K562 (cell line): ENCODE data around the gene OXT. TPM values are rescaled to one million over a fixed set of nuclear protein-coding genes. Genes with fewer than 3 reads are reported as not detected.
A peak's percentile ranks its signal among the peaks of the same experiment; 100 is the strongest.

ENCODE experiments used
- ATAC-seq: fragments of 200-7000 bp; cut with Tn5 transposase; 3 replicates; pipeline ENCODE4 v1.9.1; 2020; ENCODE audit warnings: moderate library complexity
- BruUV-seq: library from RNA; stranded (reverse); fragments of 400-500 nt; replicated peaks from 2 replicates; lab custom pipeline; 2021; lab: Mats Ljungman, UMichigan
- CTCF ChIA-PET: fragments of 300-600 bp; formaldehyde crosslinking; extraction: SDS; loops from one replicate; lab custom pipeline; 2021; ENCODE audit warnings: low intra/inter-chr PET ratio; lab: Yijun Ruan, JAX
- POLR2A ChIA-PET: fragments of 300-600, 350-650 bp; sonication (Branson Sonifier 250); formaldehyde crosslinking; extraction: SDS; loops from one replicate; lab custom pipeline; 2021; ENCODE audit warnings: antibody characterized with exemption, inconsistent platforms; lab: Yijun Ruan, JAX
- DNase-seq, 4 experiments: peaks; one replicate each; pipeline versions ENCODE4 v3.0.0 to v3.0.0-alpha.2; 2011 to 2018; ENCODE audit warnings: low spot score in 3 of 4, mixed read lengths in 3 of 4; ENCODE audit errors: extremely low read depth in 1 of 4
- FAIRE-seq: peaks from 2 replicates; lab custom pipeline; 2011; peaks lifted over from hg19 to GRCh38; lab: Jason Lieb, UNC
- H2AFZ ChIP-seq: 2 replicates; pipeline ENCODE4 v1.6.0; 2011; ENCODE audit warnings: low read depth, low read length, control low read depth, inconsistent platforms
- H3K27ac ChIP-seq: fragments of 200-600 bp; 3 replicates; pipeline ENCODE4 v1.8.0; 2011; ENCODE audit warnings: low read depth, mild to moderate bottlenecking, control low read depth, inconsistent platforms, low read length, moderate library complexity, mixed read lengths; ENCODE audit errors: extremely low read depth
- H3K27me3 ChIP-seq, 2 experiments: fragments of 300-600 bp in 1 of 2; 2 replicates in 1 of 2; 3 replicates in 1 of 2; pipeline versions ENCODE4 v1.6.0 to v1.8.0; 2011; ENCODE audit warnings: inconsistent platforms in 2 of 2, low read length in 2 of 2, mild to moderate bottlenecking in 1 of 2, mixed read lengths in 1 of 2, moderate library complexity in 1 of 2; ENCODE audit not compliant: control insufficient read depth in 2 of 2, insufficient read depth in 2 of 2
- H3K36me3 ChIP-seq: fragments of 300-600 bp; 3 replicates; pipeline ENCODE4 v1.8.0; 2011; ENCODE audit warnings: mild to moderate bottlenecking, low read length, inconsistent platforms; ENCODE audit not compliant: control insufficient read depth, insufficient read depth
- H3K4me1 ChIP-seq, 2 experiments: fragments of 200-600 bp in 1 of 2; replicated peaks in 1 of 2; 2 replicates in 1 of 2; 3 replicates in 1 of 2; pipeline versions ENCODE4 v1.5.1 to v1.8.0; 2011; ENCODE audit warnings: inconsistent platforms in 2 of 2, low read length in 2 of 2, mild to moderate bottlenecking in 1 of 2, mixed read lengths in 1 of 2, moderate library complexity in 1 of 2; ENCODE audit not compliant: control insufficient read depth in 2 of 2, insufficient read depth in 2 of 2
- H3K4me2 ChIP-seq: 2 replicates; pipeline ENCODE4 v1.6.1; 2011; ENCODE audit warnings: low read length, control low read depth, inconsistent platforms, mixed read lengths; ENCODE audit not compliant: insufficient read depth
- H3K4me3 ChIP-seq: fragments of 200-600 bp; sonication (generic), shearing (Covaris generic); 2 replicates; pipeline ENCODE4 v1.5.1; 2016; ENCODE audit warnings: control low read depth, inconsistent platforms
- H3K79me2 ChIP-seq: fragments of 200-600 bp; 3 replicates; pipeline ENCODE4 v1.8.0; 2011; ENCODE audit warnings: low read length, inconsistent platforms; ENCODE audit not compliant: control insufficient read depth, insufficient read depth
- H3K9ac ChIP-seq, 2 experiments: 2 replicates each; pipeline versions ENCODE4 v1.6.0 to v1.6.1; 2011; ENCODE audit warnings: low read depth in 2 of 2, low read length in 2 of 2, control low read depth in 1 of 2, inconsistent platforms in 1 of 2, mild to moderate bottlenecking in 1 of 2, mixed read lengths in 1 of 2; ENCODE audit not compliant: insufficient read depth in 1 of 2
- H3K9me1 ChIP-seq: one replicate; pipeline ENCODE4 v1.6.0; 2011; ENCODE audit warnings: inconsistent platforms, mild to moderate bottlenecking, low read length, moderate library complexity; ENCODE audit not compliant: control insufficient read depth, insufficient read depth
- H3K9me3 ChIP-seq: replicated peaks from 2 replicates; pipeline ENCODE4 v1.5.1; 2011; ENCODE audit warnings: low read depth, low read length, inconsistent platforms; ENCODE audit not compliant: control insufficient read depth, insufficient read depth
- H4K20me1 ChIP-seq: replicated peaks from 2 replicates; pipeline ENCODE4 v1.6.1; 2011; ENCODE audit warnings: low read length, inconsistent platforms, mixed read lengths; ENCODE audit not compliant: control insufficient read depth, insufficient read depth
- BCOR ChIP-seq: fragments of 450-650 bp; IDR thresholded peaks from 2 replicates; pipeline ENCODE4 v1.6.1; 2016
- CCAR2 ChIP-seq: fragments of 200-400 bp; formaldehyde crosslinking; IDR thresholded peaks from 2 replicates; pipeline ENCODE4 v1.6.1; 2017; ENCODE audit warnings: mild to moderate bottlenecking, low read depth, low read length
- CHD1 ChIP-seq: fragments of 200-600 bp; sonication (generic); IDR thresholded peaks from one replicate; pipeline ENCODE4 v1.6.1; 2012; ENCODE audit warnings: mild to moderate bottlenecking, moderate library complexity, low read length, inconsistent platforms
- CXXC5 ChIP-seq: fragments of 250-450 bp; sonication (Bioruptor Pico); IDR thresholded peaks from 2 replicates; pipeline ENCODE4 v1.8.0; 2022; ENCODE audit warnings: inconsistent platforms, mild to moderate bottlenecking, moderate library complexity
- DPF2 ChIP-seq: fragments of 450-650 bp; IDR thresholded peaks from 2 replicates; pipeline ENCODE4 v1.6.1; 2016
- EGR1 ChIP-seq: fragments of 450-650 bp; conservative IDR thresholded peaks from 2 replicates; pipeline ENCODE4 v1.6.1; 2017; ENCODE audit warnings: mild to moderate bottlenecking
- GABPB1 ChIP-seq: sonication (generic); formaldehyde crosslinking; IDR thresholded peaks from 2 replicates; pipeline ENCODE4 v1.8.0; 2022; ENCODE audit warnings: mild to moderate bottlenecking, missing genetic modification reagents
- HDAC2 ChIP-seq: fragments of 450-650 bp; IDR thresholded peaks from 2 replicates; pipeline ENCODE4 v1.6.1; 2016; ENCODE audit warnings: mild to moderate bottlenecking
- HEY1 ChIP-seq: fragments of 250-450 bp; sonication (Bioruptor Pico); IDR thresholded peaks from 2 replicates; pipeline ENCODE4 v1.5.0; 2020; ENCODE audit warnings: mild to moderate bottlenecking, moderate library complexity, borderline replicate concordance
- RBFOX2 ChIP-seq: fragments of 200-400 bp; formaldehyde crosslinking; IDR thresholded peaks from 2 replicates; pipeline ENCODE4 v1.6.1; 2017; ENCODE audit warnings: low read depth, mild to moderate bottlenecking, low read length, moderate library complexity
- SAFB2 ChIP-seq: fragments of 200-400 bp; formaldehyde crosslinking; IDR thresholded peaks from 2 replicates; pipeline ENCODE4 v1.6.1; 2018; ENCODE audit warnings: borderline replicate concordance, low read length, low read depth, moderate library complexity; ENCODE audit not compliant: severe bottlenecking
- SMARCE1 ChIP-seq: fragments of 450-650 bp; IDR thresholded peaks from 2 replicates; pipeline ENCODE4 v1.7.1; 2016; ENCODE audit warnings: mild to moderate bottlenecking
- SP2 ChIP-seq: IDR thresholded peaks from 2 replicates; pipeline ENCODE4 v1.6.1; 2011; ENCODE audit warnings: mild to moderate bottlenecking, low read depth, low read length, moderate library complexity; ENCODE audit not compliant: poor library complexity, severe bottlenecking; ENCODE audit errors: extremely low read depth
- TOE1 ChIP-seq, 2 experiments: fragments of 450-650 bp in 1 of 2; sonication (generic) in 1 of 2; formaldehyde crosslinking in 1 of 2; IDR thresholded peaks; 2 replicates each; pipeline versions ENCODE4 v1.7.1 to v1.8.0; 2016 to 2022; ENCODE audit warnings: borderline replicate concordance in 2 of 2, mild to moderate bottlenecking in 2 of 2, antibody characterized with exemption in 1 of 2, inconsistent platforms in 1 of 2, low read depth in 1 of 2, missing genetic modification reagents in 1 of 2, moderate library complexity in 1 of 2
- ZFX ChIP-seq: sonication (generic); formaldehyde crosslinking; IDR thresholded peaks from 2 replicates; pipeline ENCODE4 v1.8.0; 2022; ENCODE audit warnings: mild to moderate bottlenecking, missing genetic modification reagents, moderate library complexity
- ZNF699 ChIP-seq: fragments of 250-450 bp; sonication (Bioruptor Pico); IDR thresholded peaks from 2 replicates; pipeline ENCODE4 v1.8.0; 2021; ENCODE audit warnings: mild to moderate bottlenecking, moderate library complexity; ENCODE audit not compliant: insufficient replicate concordance
- ZSCAN29 ChIP-seq: fragments of 450-650 bp; IDR thresholded peaks from 2 replicates; pipeline ENCODE4 v1.6.1; 2017
- WGBS: fragments of 100-300 bp; shearing (Covaris generic); methylation state at CpG from one replicate; pipeline ENCODE4 v1.1.6; 2016; ENCODE audit warnings: low coverage, mixed read lengths; ENCODE audit not compliant: insufficient coverage; ENCODE audit errors: missing lambda C conversion rate; 5-methylcytosine and 5-hydroxymethylcytosine counted together
- in situ Hi-C: fragments of 300-500 bp; cut with MboI; formaldehyde crosslinking; loops from 4 replicates; pipeline ENCODE4 v1.15.0; 2018; ENCODE audit warnings: inconsistent platforms, mixed read lengths
- intact Hi-C: fragments of 100-400 bp; cut with micrococcal nuclease; formaldehyde crosslinking; loops from 2 replicates; pipeline ENCODE4 v1.14.2; 2022
- polyA plus RNA-seq, 8 experiments: library from polyadenylated mRNA; depleted of rRNA in 4 of 8; stranded (reverse) in 5 of 8; unstranded in 3 of 8; fragments of >200 nt; fragmentation: Nextera tagmentation in 2 of 8; fragmentation: Illumina TruSeq in 1 of 8; extraction: Ambion mirVana in 2 of 8; extraction: Trizol in 1 of 8; gene quantifications; 2 replicates each; pipeline versions ENCODE4 v1.2.1 to v1.2.3, GENCODE V29; 2011 to 2014; ENCODE audit warnings: inconsistent platforms in 1 of 8, missing spikeins in 1 of 8
- total RNA-seq, 7 experiments: library from RNA; depleted of rRNA in 6 of 7; stranded (reverse); fragments of >200 nt in 6 of 7; fragmentation: Illumina TruSeq in 2 of 7; extraction: Trizol in 2 of 7; gene quantifications; 2 replicates each; pipeline versions ENCODE4 v1.2.1 to v1.2.3, GENCODE V29; 2011 to 2021; ENCODE audit warnings: low replicate concordance in 1 of 7
- TF ChIP-seq, protein P1 (sequence below): fragments of 250-450 bp; sonication (Bioruptor Pico); IDR thresholded peaks from 2 replicates; pipeline ENCODE4 v1.4.0; 2020

The OXT gene
- total and polyA plus RNA-seq, 9 of the 15 experiments (the other 6 are each of a cell fraction or from before 2014, with no cell fraction given): not detected

DNA sequence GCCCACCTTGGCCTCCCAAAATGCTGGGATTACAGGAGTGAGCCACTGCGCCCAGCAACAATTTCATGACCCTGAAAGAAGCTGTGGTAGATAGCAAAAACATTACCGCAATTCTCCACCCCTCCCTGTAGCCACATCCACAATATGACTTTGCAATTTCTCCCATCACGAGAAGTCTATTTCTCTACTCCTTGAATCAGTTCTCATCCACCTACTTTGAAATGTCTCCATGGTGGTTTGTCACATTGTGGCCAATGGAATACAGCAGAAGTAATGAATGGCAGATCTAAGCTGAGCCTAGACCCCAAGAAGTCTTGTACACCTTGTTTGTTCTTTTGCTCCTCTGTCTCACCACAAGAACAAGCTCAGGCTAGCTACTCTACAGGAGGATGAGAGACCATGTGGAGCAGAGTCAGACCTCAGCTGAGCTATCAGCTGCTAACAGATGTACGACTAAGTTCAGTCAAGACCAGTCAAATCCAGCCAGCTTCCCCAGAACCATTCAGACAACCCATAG lies 6.3 kb downstream of the OXT start:
- H3K79me2 ChIP-seq: no peaks in the 10 kb centered on the region
- H2AFZ ChIP-seq: peak overlapping the region; percentile 91
- peak overlapping the region; percentile 81 for H3K27ac ChIP-seq
- WGBS: 2% methylated on average over 4 of the region's 4 CpGs
- ATAC-seq: peak; percentile 94
- intact Hi-C loops: loop anchor here (1.0 kb wide), 1 partner anchor 23 kb away; no protein-coding TSS in a partner anchor
- ChIA-PET POLR2A (interaction anchor here (0.6 to 1.1 kb wide), 7 partner anchors 11 to 81 kb away, joined by 3 to 5 read pairs (median 3); partner anchors contain the start of gene MRPS26), CTCF (no interaction called here)
- peaks cover 11 to 18% of the 10 kb centered on the region in 2 experiments; a peak in 4 of 5 replicates for H3K4me1 ChIP-seq
- H3K9me1 ChIP-seq: no peaks in the 10 kb centered on the region
- 0 out of 2 replicates have a peak overlapping the region, but pooled peaks have one; percentile 5 for H3K4me3 ChIP-seq
- peak overlapping the region in 1 of 2 experiments; percentile 37; a peak in 2 of 4 replicates for H3K9ac ChIP-seq
- peak; percentile 61 to 85 (median 70) for DNase-seq
- no TSS peak for BruUV-seq
- in situ Hi-C loops: no loop called here
- no peaks in the 10 kb centered on the region for H3K27me3 ChIP-seq
- no peaks in the 10 kb centered on the region for H3K9me3 ChIP-seq
- no peaks in the 10 kb centered on the region for H4K20me1 ChIP-seq
- H3K4me2 ChIP-seq: peak overlapping the region; percentile 67
- H3K36me3 ChIP-seq: no peaks in the 10 kb centered on the region
- FAIRE-seq: peak; percentile 99
- TF ChIP-seq SMARCE1 (peak; percentile 56; the same call in 1 of the 2 replicates), SP2 (no peak), ZSCAN29 (no peak), RBFOX2 (0 out of 2 replicates have a peak, but pooled peaks have one; percentile 22), TOE1 (IDR thresholded peaks at IDR 0.05; ENCODE audit: borderline replicate concordance) (no peak), TOE1 (CRISPR knock-in tag; IDR thresholded peaks at IDR 0.05; ENCODE audit: borderline replicate concordance, low read depth) (no peak), GABPB1 (peak; percentile 20; the same call in 1 of the 2 replicates), EGR1 (peak; percentile 23; the same call in 1 of the 2 replicates), ZNF699 (CRISPR knock-in tag) (no peak), HDAC2 (0 out of 2 replicates have a peak, but pooled peaks have one; percentile 56), BCOR (0 out of 2 replicates have a peak, but pooled peaks have one; percentile 36), HEY1 (no peak), CXXC5 (CRISPR knock-in tag) (no peak), CCAR2 (no peak), CHD1 (no peak), SAFB2 (no peak), ZFX (CRISPR knock-in tag) (peak; percentile 29; the same call in 1 of the 2 replicates), DPF2 (peak; percentile 87)
- TF ChIP-seq, protein P1, sequence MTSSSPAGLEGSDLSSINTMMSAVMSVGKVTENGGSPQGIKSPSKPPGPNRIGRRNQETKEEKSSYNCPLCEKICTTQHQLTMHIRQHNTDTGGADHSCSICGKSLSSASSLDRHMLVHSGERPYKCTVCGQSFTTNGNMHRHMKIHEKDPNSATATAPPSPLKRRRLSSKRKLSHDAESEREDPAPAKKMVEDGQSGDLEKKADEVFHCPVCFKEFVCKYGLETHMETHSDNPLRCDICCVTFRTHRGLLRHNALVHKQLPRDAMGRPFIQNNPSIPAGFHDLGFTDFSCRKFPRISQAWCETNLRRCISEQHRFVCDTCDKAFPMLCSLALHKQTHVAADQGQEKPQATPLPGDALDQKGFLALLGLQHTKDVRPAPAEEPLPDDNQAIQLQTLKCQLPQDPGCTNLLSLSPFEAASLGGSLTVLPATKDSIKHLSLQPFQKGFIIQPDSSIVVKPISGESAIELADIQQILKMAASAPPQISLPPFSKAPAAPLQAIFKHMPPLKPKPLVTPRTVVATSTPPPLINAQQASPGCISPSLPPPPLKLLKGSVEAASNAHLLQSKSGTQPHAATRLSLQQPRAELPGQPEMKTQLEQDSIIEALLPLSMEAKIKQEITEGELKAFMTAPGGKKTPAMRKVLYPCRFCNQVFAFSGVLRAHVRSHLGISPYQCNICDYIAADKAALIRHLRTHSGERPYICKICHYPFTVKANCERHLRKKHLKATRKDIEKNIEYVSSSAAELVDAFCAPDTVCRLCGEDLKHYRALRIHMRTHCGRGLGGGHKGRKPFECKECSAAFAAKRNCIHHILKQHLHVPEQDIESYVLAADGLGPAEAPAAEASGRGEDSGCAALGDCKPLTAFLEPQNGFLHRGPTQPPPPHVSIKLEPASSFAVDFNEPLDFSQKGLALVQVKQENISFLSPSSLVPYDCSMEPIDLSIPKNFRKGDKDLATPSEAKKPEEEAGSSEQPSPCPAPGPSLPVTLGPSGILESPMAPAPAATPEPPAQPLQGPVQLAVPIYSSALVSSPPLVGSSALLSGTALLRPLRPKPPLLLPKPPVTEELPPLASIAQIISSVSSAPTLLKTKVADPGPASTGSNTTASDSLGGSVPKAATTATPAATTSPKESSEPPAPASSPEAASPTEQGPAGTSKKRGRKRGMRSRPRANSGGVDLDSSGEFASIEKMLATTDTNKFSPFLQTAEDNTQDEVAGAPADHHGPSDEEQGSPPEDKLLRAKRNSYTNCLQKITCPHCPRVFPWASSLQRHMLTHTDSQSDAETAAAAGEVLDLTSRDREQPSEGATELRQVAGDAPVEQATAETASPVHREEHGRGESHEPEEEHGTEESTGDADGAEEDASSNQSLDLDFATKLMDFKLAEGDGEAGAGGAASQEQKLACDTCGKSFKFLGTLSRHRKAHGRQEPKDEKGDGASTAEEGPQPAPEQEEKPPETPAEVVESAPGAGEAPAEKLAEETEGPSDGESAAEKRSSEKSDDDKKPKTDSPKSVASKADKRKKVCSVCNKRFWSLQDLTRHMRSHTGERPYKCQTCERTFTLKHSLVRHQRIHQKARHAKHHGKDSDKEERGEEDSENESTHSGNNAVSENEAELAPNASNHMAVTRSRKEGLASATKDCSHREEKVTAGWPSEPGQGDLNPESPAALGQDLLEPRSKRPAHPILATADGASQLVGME (CRISPR knock-in tag): no peak
